ENCODE measurements around the gene ADGRF3. TPM values are rescaled to one million over a fixed set of nuclear protein-coding genes. Genes with fewer than 3 reads are reported as not detected.
"Not testable (repeated sequence)": the region's sequence is repeated elsewhere in the genome, so short reads cannot be mapped to it uniquely, and the experiment has no call there.

The ADGRF3 gene
- total RNA-seq, 1 donor from 2014 or later, result not detected

DNA sequence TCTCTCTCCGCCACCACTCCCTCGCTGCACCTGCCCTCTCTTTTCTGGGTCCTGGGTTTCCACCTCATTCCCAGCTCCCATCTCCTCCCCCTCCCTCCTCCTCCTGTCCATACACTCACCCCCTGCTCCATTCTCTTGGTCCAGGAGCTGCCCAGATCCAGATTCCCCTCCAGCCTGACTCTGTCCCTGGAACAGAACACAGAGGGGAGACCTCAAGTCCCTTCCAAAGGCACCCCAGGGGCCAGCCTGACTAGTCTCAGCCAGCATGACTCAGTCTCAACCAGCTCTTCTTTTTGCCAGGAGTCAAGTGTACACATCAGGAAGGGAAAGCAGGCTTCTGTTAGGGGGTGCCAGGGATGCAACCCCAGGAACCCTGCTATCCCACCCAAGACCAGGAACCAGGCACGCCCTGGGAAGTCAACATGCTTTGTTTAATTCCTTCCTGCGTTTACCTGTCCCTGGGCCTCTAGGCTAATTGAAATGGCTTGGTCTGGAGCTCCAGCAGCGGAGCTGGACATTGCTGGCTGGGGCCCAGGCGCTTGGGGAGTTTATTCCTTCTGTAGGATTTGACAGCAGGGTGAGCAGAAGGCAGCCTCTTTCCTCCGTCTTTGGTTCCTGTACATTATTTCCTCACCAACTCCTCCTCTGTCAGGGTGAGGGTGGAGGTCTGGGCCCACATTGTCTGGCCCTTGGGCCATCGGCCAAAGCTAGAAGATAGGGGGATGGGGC is 29.0 kb downstream of the ADGRF3 start:
- no peak for DNase-seq (ENCODE audit: low read depth, low spot score)

DNA sequence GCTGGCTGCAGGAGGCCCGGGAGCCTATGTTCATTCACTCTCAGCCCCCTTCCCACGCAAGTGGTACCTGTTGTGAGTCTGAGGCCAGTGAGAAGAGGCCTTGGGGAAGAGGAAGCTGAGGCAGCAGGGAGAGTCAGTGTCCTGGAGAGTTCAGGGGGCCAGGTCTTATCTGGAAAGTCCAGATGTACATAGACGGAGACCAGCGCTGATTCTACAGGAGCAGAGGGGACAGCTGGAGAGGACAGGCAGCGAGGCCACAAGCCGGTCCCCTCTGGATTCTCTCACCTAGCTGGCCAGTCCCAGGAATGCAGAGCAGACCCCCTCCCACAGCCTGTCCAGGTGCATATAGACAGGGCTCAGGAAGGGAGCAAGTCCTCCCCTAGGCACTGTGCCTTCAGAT is 29.7 kb downstream of the ADGRF3 start:
- DNase-seq (ENCODE audit: low read depth, low spot score), result no peak

DNA sequence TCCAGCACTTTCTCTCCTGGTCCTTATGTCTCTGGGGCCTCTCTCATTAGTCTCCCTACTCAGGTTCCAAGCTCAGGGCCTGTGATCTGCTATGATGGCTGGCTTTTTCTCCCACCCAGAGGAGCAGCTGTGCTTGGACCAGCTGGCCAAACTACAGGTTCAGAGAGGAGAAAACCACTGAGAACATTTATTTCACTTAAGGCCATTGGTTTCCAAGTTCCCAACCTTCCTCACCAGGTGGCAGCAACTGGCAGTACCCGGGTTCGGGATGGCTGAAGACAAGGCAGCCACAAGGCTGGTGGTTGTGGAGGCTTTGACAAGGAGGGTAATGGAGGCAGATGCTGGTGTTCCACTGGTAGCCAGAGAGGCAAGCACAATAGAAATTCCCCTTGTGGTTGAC is 30.5 kb downstream of the ADGRF3 start:
- no peak for DNase-seq (ENCODE audit: low read depth, low spot score)

DNA sequence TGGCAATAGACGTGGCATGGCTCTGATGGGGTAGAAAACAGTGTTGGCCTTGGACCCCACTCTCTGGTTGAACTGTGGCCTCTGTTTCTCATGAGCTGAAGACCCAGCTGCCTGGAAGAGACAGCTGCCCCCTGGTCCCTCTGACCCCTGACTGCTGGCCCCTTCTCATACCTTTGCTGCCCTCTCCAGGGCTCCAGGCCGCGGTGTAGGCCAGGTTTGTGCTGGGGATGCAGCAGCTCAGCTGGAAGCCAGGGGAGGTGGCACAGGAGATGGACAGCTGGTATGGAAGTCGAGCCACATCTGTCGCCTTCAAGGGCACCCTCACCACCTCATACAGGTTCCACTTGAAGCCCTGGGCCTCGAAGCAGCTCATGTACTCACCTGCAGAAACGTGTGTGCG is 32.3 kb downstream of the ADGRF3 start:
- no peak for DNase-seq (ENCODE audit: low read depth, low spot score)

DNA sequence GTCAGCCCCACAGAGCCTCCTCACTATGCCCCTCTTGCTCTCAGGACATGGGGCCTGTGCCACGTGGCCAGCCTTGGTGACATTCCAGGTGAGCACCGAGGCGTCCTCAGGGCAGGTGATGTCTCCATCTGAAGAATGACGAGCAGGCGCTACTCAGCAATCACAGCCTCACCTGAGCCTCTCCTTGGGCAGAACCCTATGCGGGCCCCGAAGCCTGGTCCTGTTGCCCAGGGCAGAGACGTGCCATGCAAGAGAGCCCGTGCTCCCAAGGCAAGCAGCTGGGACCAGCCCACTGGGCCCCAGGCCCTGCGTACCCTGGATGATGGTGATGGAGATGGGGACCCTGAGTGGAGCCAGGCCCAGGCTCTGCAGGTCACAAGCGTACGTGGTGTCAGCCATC is 33.1 kb downstream of the ADGRF3 start:
- no peak for DNase-seq (ENCODE audit: low read depth, low spot score)

DNA sequence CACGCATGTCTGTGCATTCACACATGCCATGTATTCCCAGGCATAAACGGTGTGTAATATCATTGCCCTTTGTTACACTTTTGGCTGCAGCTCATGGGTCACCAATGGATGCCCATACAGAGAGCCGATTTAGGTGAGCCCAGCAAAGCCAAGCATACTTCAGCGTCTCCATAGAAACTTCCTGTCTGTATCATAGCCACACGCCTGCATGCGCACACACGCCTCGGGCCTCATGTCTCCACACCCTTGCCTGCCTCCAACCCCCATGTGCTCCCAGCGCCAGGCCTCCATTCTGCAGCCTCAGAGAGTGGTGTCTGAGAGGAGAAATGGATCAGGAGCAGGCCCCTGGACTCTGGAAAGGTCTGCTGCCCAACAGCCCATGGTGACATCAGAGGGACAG is 34.1 kb downstream of the ADGRF3 start:
- DNase-seq (ENCODE audit: low read depth, low spot score), result no peak

DNA sequence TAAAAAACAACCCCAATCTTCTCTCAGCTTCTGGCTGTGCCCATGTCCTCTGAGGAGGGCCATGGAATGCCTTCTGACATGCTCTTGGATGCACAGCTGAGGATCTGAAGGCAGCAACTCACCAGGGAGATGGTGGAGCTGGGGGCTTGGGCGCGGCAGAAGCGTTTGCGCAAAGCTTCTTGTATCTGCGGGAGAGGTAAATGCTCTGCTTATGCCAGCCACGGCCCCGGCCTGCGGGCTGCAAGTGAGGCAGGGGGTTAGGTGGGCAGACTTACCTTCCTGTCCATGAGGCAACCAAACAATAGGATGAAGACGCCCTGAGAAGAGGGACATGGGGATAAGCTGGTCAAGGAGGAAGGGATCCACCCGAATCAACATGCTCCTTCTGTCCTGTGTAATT is 36.7 kb downstream of the ADGRF3 start:
- DNase-seq (ENCODE audit: low read depth, low spot score), result no peak

DNA sequence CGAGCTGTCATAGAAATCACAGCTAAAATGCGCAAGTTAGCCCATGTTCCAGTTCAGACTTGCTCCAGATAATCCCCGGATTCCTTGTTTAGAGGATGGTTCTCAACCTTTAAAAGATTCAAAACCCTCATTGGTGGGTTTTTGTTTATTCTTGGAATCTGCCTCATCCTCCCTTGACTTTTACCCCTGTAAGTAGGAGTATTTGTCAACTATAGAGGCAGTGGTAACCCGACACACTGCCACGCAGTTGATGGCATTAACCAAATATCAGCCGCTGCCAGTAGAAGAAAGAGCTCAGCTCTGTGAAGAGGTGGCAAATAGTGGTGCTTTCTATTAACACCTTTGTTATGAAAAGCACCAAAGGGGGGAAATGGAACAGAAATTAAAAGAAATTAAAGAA is 41.0 kb downstream of the ADGRF3 start:
- no peak for DNase-seq (ENCODE audit: low read depth, low spot score)

DNA sequence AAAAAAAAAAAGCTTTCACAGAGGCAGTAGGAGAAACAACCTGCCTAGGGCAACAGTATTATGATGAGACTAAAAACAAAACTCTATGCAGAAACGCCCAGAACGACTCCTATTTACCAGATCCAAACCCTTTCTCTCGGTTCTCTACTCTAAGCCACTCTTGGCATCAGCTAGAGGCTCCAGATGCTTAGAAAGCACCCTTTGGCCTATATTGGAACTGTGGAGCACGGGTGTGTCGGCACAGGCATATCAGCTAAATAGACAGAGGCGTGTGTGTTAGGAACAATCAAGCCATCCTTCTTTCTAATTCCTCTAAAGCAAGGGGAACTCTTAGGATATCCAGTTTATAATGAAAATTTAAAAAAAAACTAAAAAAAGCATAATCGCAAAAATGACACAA is 41.5 kb downstream of the ADGRF3 start:
- not testable (repeated sequence) for DNase-seq (ENCODE audit: low read depth, low spot score)

DNA sequence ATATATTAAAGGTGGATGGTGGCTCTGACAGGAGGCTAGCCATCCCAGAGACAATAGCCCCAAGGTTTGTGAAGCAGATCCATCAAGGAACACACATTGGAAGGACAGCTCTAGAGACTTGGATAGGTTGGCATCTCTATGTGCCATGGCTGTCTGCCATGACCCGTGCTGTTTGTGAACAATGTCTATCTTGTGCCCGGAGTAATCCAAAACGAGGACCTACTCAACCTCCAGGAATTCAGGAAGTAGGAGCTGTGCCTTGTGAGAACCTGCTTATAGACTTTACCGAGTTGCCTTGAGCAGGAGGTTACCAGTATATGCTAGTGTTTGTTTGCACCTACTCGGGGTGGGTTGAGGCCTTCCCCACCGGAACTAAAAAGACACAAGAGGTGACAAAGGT is 43.7 kb downstream of the ADGRF3 start:
- no peak for DNase-seq (ENCODE audit: low read depth, low spot score)

DNA sequence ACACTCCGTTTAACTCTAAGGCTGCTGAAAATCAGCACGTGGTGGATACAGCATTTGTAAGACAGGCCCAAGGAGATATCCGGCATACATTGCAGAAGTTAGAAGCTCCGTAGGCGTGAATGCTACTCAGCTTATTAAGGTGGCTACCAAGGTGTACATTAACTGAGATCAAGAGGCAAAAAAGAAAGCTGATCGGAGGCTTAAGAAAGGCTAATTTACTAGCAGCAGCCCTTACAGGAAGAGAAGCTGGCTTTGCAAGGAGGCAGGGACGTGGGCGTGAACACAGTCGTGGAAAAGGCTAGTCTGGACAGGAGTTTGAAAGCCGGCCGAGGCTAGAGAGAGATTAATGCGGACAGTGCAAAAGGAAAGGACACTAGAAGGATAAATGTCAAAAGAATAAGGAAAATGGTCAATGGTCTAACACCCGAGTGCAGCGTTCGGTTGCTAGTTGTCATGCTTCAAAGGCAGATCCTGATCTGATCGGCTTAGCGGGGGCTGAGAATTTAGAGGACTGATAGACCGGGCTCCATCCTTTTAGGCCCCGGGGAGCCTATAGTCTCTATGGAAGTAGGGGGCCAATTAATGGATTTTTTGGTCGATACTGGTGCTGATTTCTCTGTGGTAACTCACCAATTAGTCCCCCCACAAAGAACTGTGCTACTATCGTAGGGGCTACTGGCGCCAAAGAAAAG is 46.2 kb downstream of the ADGRF3 start:
- no peak for DNase-seq (ENCODE audit: low read depth, low spot score)

DNA sequence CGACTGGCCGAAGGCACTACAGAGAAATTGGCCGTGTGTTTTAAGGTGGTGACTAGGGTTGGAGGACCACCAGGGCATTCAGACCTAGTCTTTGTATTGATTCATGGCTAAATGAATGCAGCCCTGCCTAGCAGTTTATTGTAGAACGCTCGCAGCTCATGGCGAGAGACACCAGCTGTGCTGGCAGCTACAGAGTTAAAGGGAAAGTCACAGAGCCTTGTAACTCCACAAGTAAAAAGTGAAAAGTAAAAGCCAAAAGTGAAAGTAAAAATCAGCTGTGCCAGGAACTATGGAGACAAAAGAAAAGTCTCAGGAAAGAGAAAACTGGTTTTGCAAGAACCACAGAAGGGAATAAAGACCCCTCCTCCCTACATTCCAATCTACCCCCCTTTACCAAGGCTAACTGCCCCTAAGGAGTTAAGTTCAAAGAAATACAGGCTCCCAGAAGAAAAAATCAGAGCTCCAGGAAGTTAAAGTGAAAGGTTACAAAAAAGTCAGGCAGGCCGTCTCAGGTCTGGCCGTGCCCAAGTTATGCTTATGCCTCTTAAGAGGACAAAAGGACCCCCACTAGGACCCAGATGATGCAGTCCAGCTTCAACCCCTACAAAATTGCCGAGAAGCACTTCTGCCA is 47.0 kb downstream of the ADGRF3 start:
- DNase-seq (ENCODE audit: low read depth, low spot score), result no peak

DNA sequence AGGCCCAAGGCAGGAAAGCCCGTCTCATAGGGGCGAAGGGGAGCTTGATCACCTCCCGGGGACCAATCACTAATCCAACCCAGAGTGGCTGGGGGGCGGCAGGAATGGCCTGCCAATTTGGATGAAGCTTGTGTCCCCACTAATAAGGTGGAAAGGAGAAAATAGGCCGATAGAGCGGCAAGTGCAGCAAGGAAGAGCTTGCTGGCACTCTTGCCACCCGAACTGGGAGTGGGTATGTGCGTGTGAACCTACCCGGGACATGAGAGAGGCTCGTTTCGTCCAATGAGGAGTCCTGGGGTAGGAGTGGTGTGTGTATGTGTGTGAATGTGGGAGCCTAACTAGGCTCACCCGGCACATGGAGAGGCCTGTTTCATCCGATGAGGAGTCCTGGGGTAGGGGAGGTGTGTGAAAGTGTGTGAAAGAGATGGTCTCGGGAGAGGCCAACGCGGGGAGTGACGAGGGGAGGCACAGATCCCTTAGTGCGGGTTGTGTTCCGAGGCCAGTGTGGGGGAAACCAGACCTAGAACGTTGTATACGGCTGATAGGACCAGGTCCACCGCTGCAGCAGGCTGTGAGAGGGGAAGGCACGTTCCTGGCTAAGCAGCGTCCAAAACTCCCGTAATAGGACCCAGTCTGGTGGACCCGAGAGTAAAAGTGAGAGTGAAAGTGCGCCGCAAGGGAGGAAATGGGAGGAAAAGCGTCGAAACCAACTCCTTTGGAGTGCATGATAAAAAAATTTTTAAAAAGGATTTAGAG is 47.8 kb downstream of the ADGRF3 start:
- no peak for DNase-seq (ENCODE audit: low read depth, low spot score)

DNA sequence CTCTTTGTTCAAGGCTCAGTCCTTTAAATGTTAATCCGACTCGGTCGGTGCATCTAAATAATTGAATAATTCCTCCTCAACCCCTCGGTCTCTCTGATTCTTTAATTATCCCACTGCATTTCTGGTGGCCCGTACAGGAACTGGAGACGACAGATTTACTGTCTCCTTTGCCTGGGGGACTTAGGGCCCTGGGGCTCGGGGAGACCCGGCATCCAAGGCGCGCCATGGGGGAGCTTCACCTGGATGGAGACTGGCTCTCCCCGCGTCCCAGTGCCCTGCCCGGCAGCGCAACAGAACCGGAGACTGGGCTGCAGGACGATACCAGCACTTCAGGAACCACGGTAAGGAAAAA is 48.3 kb downstream of the ADGRF3 start:
- DNase-seq (ENCODE audit: low read depth, low spot score), result no peak

DNA sequence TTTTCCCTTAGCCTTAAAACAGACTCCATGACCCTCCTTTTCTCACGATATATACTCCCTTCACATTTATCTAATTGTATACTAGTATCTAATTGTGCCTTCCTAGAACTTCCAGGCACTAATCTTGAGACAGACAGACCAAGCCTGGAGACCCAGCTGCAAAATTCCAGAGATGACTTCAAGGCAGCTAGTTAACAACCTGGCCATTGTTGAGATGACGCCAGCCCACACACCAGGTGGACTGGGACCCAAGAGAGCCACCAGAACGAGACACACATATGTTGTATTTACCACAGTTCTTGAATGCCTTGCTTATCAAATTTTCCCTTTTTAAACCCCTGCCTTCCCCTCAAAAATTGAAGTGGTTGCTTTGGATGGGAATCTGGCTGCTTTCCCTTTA is 49.5 kb downstream of the ADGRF3 start:
- DNase-seq (ENCODE audit: low read depth, low spot score), result no peak

DNA sequence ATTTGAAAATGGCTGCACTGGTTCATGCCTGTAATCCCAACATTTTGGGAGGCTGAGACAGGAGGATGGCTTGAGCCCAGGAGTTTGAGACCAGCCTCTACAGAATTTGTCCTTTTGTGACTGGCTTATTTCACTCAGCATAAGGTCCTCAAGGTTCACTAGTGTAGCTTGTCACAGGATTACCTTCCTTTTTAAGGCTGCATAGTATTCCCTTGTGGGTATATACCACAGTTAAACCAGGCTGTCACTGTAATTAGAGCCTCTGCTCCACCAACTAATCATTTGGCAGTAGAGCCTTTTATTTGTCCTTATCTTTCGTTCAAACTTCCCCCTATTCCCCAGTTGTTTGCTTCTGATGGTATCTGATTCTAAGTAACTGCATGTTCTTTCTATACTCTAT is 51.1 kb downstream of the ADGRF3 start:
- no peak for DNase-seq (ENCODE audit: low read depth, low spot score)

DNA sequence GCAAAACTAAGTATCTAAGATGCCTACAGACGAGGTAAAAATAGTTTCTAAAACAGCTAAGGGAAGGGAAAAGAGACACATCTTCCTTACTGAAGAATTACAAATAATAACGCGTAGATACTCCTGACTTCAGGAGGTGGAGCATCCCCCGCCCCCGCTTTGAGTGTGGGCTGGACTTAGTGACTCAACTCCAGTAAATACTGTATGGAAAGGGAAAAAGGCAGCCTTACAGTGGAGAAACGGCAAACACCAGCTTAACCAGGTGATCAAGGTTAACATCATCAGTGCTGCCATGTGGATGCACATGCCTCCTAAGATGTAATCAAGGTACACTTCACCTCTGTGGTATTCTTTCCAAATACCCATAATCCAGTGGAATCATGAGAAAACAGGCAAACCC is 53.9 kb downstream of the ADGRF3 start:
- no peak for DNase-seq (ENCODE audit: low read depth, low spot score)

DNA sequence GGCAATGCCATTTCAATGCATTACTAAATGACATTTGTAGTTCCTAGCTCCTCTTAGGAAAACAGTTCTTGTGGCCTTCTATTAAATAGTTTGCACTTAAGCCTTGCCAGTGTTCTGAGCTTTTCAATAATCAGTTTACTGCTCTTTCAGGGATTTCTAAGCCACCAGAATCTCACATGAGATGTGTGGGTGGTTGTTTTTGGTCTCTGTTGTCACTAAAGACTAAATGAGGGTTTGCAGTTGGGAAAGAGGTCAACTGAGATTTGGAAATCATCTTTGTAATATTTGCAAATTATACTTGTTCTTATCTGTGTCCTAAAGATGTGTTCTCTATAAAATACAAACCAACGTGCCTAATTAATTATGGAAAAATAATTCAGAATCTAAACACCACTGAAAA is 56.6 kb downstream of the ADGRF3 start:
- DNase-seq (ENCODE audit: low read depth, low spot score), result no peak

DNA sequence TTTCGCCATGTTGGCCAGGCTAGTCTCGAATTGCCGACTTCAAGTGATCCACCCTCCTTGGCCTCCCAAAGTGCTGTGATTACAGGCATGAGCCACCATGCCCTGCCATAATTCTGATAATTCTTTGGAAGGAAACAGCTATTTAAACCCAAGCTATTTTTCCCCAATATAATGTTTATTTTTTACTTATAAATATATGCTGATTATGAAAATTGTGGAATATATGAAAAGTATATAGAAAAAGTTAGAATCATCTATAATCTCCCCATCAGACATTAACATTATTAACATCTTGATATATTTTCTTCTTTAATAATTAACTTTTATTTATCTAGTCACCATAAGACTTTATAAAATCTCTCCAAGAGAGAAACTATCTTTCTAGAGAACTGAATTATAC is 60.7 kb downstream of the ADGRF3 start:
- no peak for DNase-seq (ENCODE audit: low read depth, low spot score)

DNA sequence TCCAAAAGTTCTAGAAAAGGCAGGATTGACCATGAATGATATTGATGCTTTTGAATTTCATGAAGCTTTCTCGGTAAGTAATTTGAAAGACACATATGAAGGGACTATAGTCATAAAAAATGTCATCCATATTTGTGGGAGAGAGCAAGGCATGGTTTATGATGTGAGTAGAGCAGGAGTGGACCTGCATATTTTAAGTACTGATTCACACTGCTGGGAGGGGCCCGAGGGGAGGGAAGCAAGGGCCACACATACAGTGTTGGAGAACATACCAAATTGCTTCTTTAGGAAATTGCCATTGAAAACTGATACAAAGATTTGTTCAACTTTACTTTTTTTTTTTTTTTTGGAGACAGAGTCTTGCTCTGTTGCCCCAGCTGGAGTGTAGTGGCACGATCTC is 62.5 kb downstream of the ADGRF3 start:
- DNase-seq (ENCODE audit: low read depth, low spot score), result no peak

DNA sequence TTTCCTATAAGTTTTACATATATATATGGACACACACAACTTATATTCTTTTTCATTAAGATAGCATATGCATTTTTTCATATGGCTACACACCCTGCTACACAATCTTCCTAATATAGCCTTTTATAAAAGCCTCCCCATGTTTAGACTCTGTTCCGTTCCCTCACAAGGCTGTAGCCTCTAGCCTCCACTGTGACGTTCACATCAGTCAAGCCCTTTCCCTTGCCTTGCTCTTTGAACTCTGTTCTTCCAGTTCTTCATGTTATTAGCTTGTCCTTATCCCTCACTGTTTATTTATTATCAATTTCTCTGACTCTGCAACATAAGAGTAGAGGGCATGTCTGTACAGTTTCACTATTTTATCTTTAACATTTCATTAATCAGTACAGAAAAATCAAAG is 63.0 kb downstream of the ADGRF3 start:
- no peak for DNase-seq (ENCODE audit: low read depth, low spot score)

DNA sequence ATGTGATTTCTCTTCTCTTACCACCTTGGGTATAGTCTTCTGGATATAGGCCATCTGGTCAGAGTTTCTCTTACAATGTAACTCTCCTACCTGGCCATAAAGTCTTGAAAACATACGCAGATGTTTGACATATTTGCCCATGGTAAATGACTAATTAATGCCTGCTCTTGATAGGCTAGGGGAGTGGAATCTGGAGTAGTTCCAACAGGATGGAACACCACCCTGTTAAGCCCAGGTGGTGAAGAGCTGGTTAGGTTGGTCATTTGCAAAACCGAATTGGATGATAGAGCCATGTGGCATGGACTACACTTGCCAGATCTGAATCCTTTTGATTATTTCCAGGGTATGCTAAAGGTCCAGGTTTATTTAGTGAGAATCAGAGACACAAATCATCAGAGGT is 65.4 kb downstream of the ADGRF3 start:
- DNase-seq (ENCODE audit: low read depth, low spot score), result no peak
